ENCODE results near the gene IMPACT.

IMPACT gene

GRCh38 chr18:24472591-24472990 lies 46.1 kb downstream of the IMPACT start:
- Histone ChIP-seq H2AK5ac (ENCODE audit: low read length) (no peak overlapping the region), H3K23ac (ENCODE audit: low read length) (no peak overlapping the region), H3K14ac (ENCODE audit: low read length) (no peak overlapping the region), H3K9me3 (ENCODE audit: insufficient read depth, low read depth, low read length) (no peaks in the 10 kb centered on the region), H4K8ac (ENCODE audit: low read depth, low read length) (no peak overlapping the region), H2BK5ac (ENCODE audit: low read depth, low read length, poor library complexity) (no peak overlapping the region), H3K36me3 (ENCODE audit: control insufficient read depth in 1 of 2, insufficient read depth in 2 of 2, low read length in 2 of 2) (no peaks in the 10 kb centered on the region), H3K79me2 (ENCODE audit: control insufficient read depth, insufficient read depth, low read length, poor library complexity) (no peaks in the 10 kb centered on the region), H3K4me1 (ENCODE audit: control insufficient read depth in 1 of 2, insufficient read depth in 2 of 2, low read length in 2 of 2) (peaks cover 0 to 2% of the 10 kb centered on the region in 2 experiments), H2BK120ac (ENCODE audit: insufficient read depth, low read length, poor library complexity) (no peak overlapping the region), H3K4me2 (ENCODE audit: low read length) (no peak overlapping the region), H3K4me3 (ENCODE audit: low read depth, low read length) (no peak overlapping the region), H3K18ac (ENCODE audit: low read length) (no peak overlapping the region), H2AFZ (ENCODE audit: insufficient read depth, low read length, poor library complexity) (no peak overlapping the region), H4K12ac (ENCODE audit: low read depth, low read length) (no peak overlapping the region), H3K27ac (ENCODE audit: low read depth, low read length) (no peak overlapping the region), H3K9ac (ENCODE audit: low read length) (no peak overlapping the region), H2BK12ac (ENCODE audit: low read length) (no peak overlapping the region), H3K27me3 (ENCODE audit: insufficient read depth, low read length) (no peaks in the 10 kb centered on the region), H3K4ac (ENCODE audit: low read depth, low read length) (no peak overlapping the region), H4K91ac (ENCODE audit: low read depth, low read length) (no peak overlapping the region), H3K79me1 (ENCODE audit: low read length) (no peaks in the 10 kb centered on the region)
- no CpG with 5 or more reads among the region's 5 CpGs for WGBS (ENCODE audit: extremely low coverage, insufficient coverage, insufficient read length)
- no peak for DNase-seq

- Histone ChIP-seq H3K27me3 (ENCODE audit: insufficient read depth, low read length) (no peaks in the 10 kb centered on the region), H3K4me1 (ENCODE audit: control insufficient read depth in 1 of 2, insufficient read depth in 2 of 2, low read length in 2 of 2) (peaks cover 0 to 2% of the 10 kb centered on the region in 2 experiments), H4K12ac (ENCODE audit: low read depth, low read length) (no peak overlapping the region), H3K79me1 (ENCODE audit: low read length) (no peaks in the 10 kb centered on the region), H3K23ac (ENCODE audit: low read length) (no peak overlapping the region), H3K9me3 (ENCODE audit: insufficient read depth, low read depth, low read length) (no peaks in the 10 kb centered on the region), H3K4ac (ENCODE audit: low read depth, low read length) (no peak overlapping the region), H3K36me3 (ENCODE audit: control insufficient read depth in 1 of 2, insufficient read depth in 2 of 2, low read length in 2 of 2) (no peaks in the 10 kb centered on the region), H2BK12ac (ENCODE audit: low read length) (no peak overlapping the region), H3K9ac (ENCODE audit: low read length) (no peak overlapping the region), H3K18ac (ENCODE audit: low read length) (no peak overlapping the region), H3K79me2 (ENCODE audit: control insufficient read depth, insufficient read depth, low read length, poor library complexity) (no peaks in the 10 kb centered on the region), H3K14ac (ENCODE audit: low read length) (no peak overlapping the region), H3K27ac (ENCODE audit: low read depth, low read length) (no peak overlapping the region), H3K4me2 (ENCODE audit: low read length) (no peak overlapping the region), H3K4me3 (ENCODE audit: low read depth, low read length) (no peak overlapping the region), H4K91ac (ENCODE audit: low read depth, low read length) (no peak overlapping the region), H4K8ac (ENCODE audit: low read depth, low read length) (no peak overlapping the region), H2BK5ac (ENCODE audit: low read depth, low read length, poor library complexity) (no peak overlapping the region), H2BK120ac (ENCODE audit: insufficient read depth, low read length, poor library complexity) (no peak overlapping the region), H2AFZ (ENCODE audit: insufficient read depth, low read length, poor library complexity) (no peak overlapping the region), H2AK5ac (ENCODE audit: low read length) (no peak overlapping the region)
- WGBS (ENCODE audit: extremely low coverage, insufficient coverage, insufficient read length), result no CpG with 5 or more reads among the region's 2 CpGs
- DNase-seq, result no peak
These were observed 47.9 kb downstream of the IMPACT start for GRCh38 chr18:24474406-24474805.

- H3K18ac ChIP-seq (ENCODE audit: low read length), result no peak overlapping the region
- H3K4me1 ChIP-seq (ENCODE audit: control insufficient read depth in 1 of 2, insufficient read depth in 2 of 2, low read length in 2 of 2), result peaks cover 0 to 2% of the 10 kb centered on the region in 2 experiments
- no peak overlapping the region for H4K8ac ChIP-seq (ENCODE audit: low read depth, low read length)
- no peak for DNase-seq
- H2BK120ac ChIP-seq (ENCODE audit: insufficient read depth, low read length, poor library complexity), result no peak overlapping the region
- H3K36me3 ChIP-seq (ENCODE audit: control insufficient read depth in 1 of 2, insufficient read depth in 2 of 2, low read length in 2 of 2), result no peaks in the 10 kb centered on the region
- H3K4me2 ChIP-seq (ENCODE audit: low read length), result no peak overlapping the region
- H2AK5ac ChIP-seq (ENCODE audit: low read length), result no peak overlapping the region
- no peak overlapping the region for H3K4ac ChIP-seq (ENCODE audit: low read depth, low read length)
- no peak overlapping the region for H4K12ac ChIP-seq (ENCODE audit: low read depth, low read length)
- no peak overlapping the region for H2BK5ac ChIP-seq (ENCODE audit: low read depth, low read length, poor library complexity)
- no peak overlapping the region for H4K91ac ChIP-seq (ENCODE audit: low read depth, low read length)
- no peaks in the 10 kb centered on the region for H3K79me2 ChIP-seq (ENCODE audit: control insufficient read depth, insufficient read depth, low read length, poor library complexity)
- no peaks in the 10 kb centered on the region for H3K27me3 ChIP-seq (ENCODE audit: insufficient read depth, low read length)
- H2AFZ ChIP-seq (ENCODE audit: insufficient read depth, low read length, poor library complexity), result no peak overlapping the region
- no peaks in the 10 kb centered on the region for H3K9me3 ChIP-seq (ENCODE audit: insufficient read depth, low read depth, low read length)
- no peak overlapping the region for H3K4me3 ChIP-seq (ENCODE audit: low read depth, low read length)
- H3K14ac ChIP-seq (ENCODE audit: low read length), result no peak overlapping the region
- H2BK12ac ChIP-seq (ENCODE audit: low read length), result no peak overlapping the region
- H3K27ac ChIP-seq (ENCODE audit: low read depth, low read length), result no peak overlapping the region
- H3K23ac ChIP-seq (ENCODE audit: low read length), result no peak overlapping the region
- H3K9ac ChIP-seq (ENCODE audit: low read length), result no peak overlapping the region
- no CpG with 5 or more reads among the region's 6 CpGs for WGBS (ENCODE audit: extremely low coverage, insufficient coverage, insufficient read length)
- no peaks in the 10 kb centered on the region for H3K79me1 ChIP-seq (ENCODE audit: low read length)
These were observed 49.6 kb downstream of the IMPACT start for GRCh38 chr18:24475926-24476589.

GRCh38 chr18:24479371-24479770 lies 52.9 kb downstream of the IMPACT start:
- no peak overlapping the region for H3K4ac ChIP-seq (ENCODE audit: low read depth, low read length)
- no peaks in the 10 kb centered on the region for H3K79me1 ChIP-seq (ENCODE audit: low read length)
- peak in 1 of 2 donors; percentile 51 for DNase-seq
- H3K4me1 ChIP-seq (ENCODE audit: control insufficient read depth in 1 of 2, insufficient read depth in 2 of 2, low read length in 2 of 2), result no peaks in the 10 kb centered on the region
- no CpG with 5 or more reads among the region's 7 CpGs for WGBS (ENCODE audit: extremely low coverage, insufficient coverage, insufficient read length)
- H3K27ac ChIP-seq (ENCODE audit: low read depth, low read length), result no peak overlapping the region
- H2BK5ac ChIP-seq (ENCODE audit: low read depth, low read length, poor library complexity), result no peak overlapping the region
- no peak overlapping the region for H3K23ac ChIP-seq (ENCODE audit: low read length)
- no peaks in the 10 kb centered on the region for H3K36me3 ChIP-seq (ENCODE audit: control insufficient read depth in 1 of 2, insufficient read depth in 2 of 2, low read length in 2 of 2)
- H3K9ac ChIP-seq (ENCODE audit: low read length), result no peak overlapping the region
- no peaks in the 10 kb centered on the region for H3K79me2 ChIP-seq (ENCODE audit: control insufficient read depth, insufficient read depth, low read length, poor library complexity)
- no peak overlapping the region for H4K91ac ChIP-seq (ENCODE audit: low read depth, low read length)
- no peaks in the 10 kb centered on the region for H3K27me3 ChIP-seq (ENCODE audit: insufficient read depth, low read length)
- no peak overlapping the region for H3K18ac ChIP-seq (ENCODE audit: low read length)
- H2AFZ ChIP-seq (ENCODE audit: insufficient read depth, low read length, poor library complexity), result no peak overlapping the region
- no peak overlapping the region for H2BK120ac ChIP-seq (ENCODE audit: insufficient read depth, low read length, poor library complexity)
- no peaks in the 10 kb centered on the region for H3K9me3 ChIP-seq (ENCODE audit: insufficient read depth, low read depth, low read length)
- no peak overlapping the region for H4K12ac ChIP-seq (ENCODE audit: low read depth, low read length)
- no peak overlapping the region for H3K14ac ChIP-seq (ENCODE audit: low read length)
- no peak overlapping the region for H2BK12ac ChIP-seq (ENCODE audit: low read length)
- H2AK5ac ChIP-seq (ENCODE audit: low read length), result no peak overlapping the region
- no peak overlapping the region for H3K4me2 ChIP-seq (ENCODE audit: low read length)
- no peak overlapping the region for H4K8ac ChIP-seq (ENCODE audit: low read depth, low read length)
- H3K4me3 ChIP-seq (ENCODE audit: low read depth, low read length), result no peak overlapping the region

Data from trophoblast cell (in vitro differentiated cells and primary cell).